Panc1 (cell line): ENCODE results near the gene F2.

Experiments used
- CTCF ChIP-seq: fragments of 450-650 bp; IDR thresholded peaks from 2 replicates; pipeline ENCODE4 v1.5.1; 2017; ENCODE audit warnings: mild to moderate bottlenecking
- POLR2AphosphoS5 ChIP-seq: IDR thresholded peaks from 2 replicates; pipeline ENCODE4 v1.6.1; 2012; ENCODE audit warnings: mild to moderate bottlenecking, low read depth, low read length, moderate library complexity
- SIN3A ChIP-seq: IDR thresholded peaks from 2 replicates; pipeline ENCODE4 v1.6.1; 2012; ENCODE audit warnings: low read depth, mild to moderate bottlenecking, low read length, moderate library complexity, borderline replicate concordance; ENCODE audit not compliant: insufficient read depth
- TCF7L2 ChIP-seq: IDR thresholded peaks from 2 replicates; pipeline ENCODE4 v1.6.1; 2011; ENCODE audit warnings: mild to moderate bottlenecking, low read depth, low read length, inconsistent platforms
- TF ChIP-seq, protein P1 (sequence below), 2 experiments: IDR thresholded peaks; 2 replicates each; pipeline ENCODE4 v1.6.1; 2011 to 2012; ENCODE audit warnings: low read depth in 2 of 2, control low read depth in 1 of 2, low read length in 1 of 2, mild to moderate bottlenecking in 1 of 2, moderate library complexity in 1 of 2; ENCODE audit not compliant: insufficient read depth in 1 of 2

- no peak for TF ChIP-seq CTCF
- no peak for TF ChIP-seq POLR2AphosphoS5
- no peak for TF ChIP-seq TCF7L2
- TF ChIP-seq, protein P1, sequence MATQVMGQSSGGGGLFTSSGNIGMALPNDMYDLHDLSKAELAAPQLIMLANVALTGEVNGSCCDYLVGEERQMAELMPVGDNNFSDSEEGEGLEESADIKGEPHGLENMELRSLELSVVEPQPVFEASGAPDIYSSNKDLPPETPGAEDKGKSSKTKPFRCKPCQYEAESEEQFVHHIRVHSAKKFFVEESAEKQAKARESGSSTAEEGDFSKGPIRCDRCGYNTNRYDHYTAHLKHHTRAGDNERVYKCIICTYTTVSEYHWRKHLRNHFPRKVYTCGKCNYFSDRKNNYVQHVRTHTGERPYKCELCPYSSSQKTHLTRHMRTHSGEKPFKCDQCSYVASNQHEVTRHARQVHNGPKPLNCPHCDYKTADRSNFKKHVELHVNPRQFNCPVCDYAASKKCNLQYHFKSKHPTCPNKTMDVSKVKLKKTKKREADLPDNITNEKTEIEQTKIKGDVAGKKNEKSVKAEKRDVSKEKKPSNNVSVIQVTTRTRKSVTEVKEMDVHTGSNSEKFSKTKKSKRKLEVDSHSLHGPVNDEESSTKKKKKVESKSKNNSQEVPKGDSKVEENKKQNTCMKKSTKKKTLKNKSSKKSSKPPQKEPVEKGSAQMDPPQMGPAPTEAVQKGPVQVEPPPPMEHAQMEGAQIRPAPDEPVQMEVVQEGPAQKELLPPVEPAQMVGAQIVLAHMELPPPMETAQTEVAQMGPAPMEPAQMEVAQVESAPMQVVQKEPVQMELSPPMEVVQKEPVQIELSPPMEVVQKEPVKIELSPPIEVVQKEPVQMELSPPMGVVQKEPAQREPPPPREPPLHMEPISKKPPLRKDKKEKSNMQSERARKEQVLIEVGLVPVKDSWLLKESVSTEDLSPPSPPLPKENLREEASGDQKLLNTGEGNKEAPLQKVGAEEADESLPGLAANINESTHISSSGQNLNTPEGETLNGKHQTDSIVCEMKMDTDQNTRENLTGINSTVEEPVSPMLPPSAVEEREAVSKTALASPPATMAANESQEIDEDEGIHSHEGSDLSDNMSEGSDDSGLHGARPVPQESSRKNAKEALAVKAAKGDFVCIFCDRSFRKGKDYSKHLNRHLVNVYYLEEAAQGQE (IDR thresholded peaks at IDR 0.05; ENCODE audit: insufficient read depth in 1 of 2, low read depth in 2 of 2, low read length in 1 of 2) = no peak
- no peak for TF ChIP-seq SIN3A
Measured at GRCh38 chr11:46718155-46719019, 626 bp upstream of the F2 start.
